HG02642 (cell line): ENCODE data around the gene RDM1.

Experiments used
- ATAC-seq: cut with Tn5 transposase; IDR thresholded peaks from one replicate; pipeline ENCODE4 v1.9.1; 2021; ENCODE audit warnings: mild to moderate bottlenecking; ENCODE audit not compliant: unreplicated experiment, poor library complexity

Gene RDM1

DNA sequence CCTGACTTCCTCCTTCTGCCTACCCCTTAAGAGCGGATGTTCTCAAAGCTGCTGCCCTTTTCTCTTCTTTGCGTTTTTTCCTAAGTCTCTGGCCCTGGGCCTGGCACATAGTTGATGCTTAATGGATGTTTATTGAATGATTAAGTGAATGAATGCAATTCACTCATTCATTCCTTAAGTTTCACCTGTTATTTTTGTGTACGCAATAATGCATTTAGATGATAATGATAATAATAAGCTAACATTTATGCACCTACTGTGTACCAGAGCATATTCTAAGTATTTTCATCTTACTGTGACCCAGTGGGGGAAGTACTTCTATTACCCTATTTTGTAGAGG is 54.8 kb downstream of the RDM1 start:
- no peak for ATAC-seq

DNA sequence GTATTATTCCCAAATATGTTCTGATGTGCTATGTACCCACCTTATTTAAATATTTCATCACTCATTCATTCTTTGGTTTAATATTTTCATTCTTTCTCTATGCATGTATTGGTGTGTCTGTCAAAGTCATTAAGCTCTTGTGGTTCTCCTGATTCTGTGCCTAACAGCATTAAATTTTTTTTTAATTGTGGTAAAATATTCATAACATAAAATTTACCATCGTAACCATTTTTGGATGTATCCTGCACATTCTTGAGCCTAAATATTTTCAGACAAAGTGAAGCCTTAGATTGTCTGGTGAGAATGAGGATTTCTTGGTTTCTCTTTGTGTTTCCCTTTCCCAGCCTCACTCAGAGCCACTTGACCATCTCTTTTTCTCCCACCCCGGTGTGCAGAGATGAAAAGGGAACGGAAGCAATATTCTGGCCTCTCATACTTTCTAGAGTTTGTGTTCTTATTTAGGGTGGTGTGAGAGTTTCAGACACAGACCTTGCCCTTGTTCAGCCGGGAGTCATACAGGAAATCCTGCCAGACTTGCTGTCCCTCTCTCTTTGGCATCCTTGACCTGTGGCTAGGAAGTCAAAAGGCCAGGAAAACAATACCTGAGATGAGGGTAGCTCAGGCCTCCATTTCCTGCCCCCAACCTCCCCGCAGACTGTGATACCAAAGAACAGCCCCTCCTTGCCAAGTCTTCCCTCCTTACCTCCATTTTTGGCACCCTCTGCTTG is 55.3 kb downstream of the RDM1 start:
- no peak for ATAC-seq

DNA sequence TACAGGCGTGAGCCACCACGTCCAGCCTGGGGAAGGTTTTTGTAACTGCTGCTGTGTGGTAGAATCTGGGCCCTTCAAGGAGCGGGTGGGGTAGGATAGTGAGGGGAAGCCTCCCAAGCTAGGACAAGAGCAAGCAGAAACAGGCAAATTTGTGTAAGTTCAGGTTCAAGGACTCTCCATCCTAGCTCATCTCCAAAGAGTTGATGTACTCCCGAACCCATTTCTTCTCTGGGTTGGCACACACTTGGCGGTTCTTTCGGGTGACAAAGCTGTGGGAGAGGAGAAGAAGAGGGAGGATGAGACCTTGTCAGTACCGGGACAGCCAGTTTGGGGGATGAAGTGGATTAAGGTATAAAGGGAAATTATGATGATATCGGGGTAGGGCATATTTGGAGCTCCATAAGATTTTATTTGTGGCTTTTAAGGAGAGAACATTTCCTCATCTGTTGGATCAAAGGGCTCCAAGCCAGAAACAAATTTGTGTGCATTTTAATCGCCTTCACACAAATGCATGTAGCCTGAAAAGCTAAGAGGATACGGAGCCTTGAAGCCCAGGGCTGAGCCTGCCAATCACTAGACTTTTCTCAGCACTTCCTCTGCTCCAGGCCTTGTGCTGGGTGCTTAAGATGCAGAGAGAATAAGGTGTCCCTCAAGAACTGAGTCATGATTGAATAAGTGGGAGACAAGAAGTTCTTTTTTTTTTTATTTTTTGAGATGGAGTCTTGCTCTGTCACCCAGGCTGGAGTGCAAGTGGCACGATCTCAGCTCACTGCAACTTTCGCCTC is 58.2 kb downstream of the RDM1 start:
- ATAC-seq, result no peak

DNA sequence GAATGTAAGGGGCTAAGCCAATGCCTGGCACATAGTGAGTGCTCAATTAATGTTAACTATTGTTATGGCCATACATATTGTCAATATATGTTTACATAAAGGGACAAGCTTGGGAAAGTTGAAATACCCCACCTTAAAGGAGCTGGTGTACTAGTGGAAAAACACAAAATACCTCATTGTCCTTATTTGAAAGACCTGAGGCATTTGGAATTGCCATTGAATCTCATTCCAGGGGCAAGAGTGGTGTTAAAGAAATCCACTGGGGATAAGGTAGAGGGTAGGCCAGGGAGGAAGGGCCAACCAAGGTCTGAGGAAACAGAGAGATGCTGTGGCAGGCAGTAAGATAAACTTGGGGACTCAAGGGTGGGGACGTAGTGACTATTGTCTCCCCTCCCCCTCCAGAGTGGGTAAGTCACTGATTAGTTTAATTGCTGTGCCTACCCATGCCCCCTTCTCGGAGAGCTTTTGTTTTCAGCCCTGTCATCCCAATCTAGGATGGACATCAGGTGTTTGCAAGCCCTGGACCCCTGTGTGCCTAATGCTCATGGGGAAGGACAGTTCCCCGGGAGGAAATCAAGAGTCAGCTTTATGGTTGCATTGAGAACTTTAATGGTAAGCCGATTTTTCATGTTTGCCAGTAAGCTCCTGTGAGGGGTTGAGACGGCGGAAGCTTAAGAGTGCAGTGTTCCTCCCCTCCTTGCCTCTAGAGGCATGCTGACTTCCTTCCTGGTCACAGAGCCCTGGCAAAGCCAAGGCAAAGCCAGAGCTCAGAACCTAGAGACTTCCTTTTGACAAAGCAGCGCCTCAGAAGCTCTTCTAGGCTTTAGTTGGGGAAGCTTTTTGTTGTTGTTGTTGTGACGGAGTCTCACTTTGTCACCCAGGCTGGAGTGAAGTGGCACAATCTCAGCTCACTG is 59.4 kb downstream of the RDM1 start:
- ATAC-seq, result no peak

DNA sequence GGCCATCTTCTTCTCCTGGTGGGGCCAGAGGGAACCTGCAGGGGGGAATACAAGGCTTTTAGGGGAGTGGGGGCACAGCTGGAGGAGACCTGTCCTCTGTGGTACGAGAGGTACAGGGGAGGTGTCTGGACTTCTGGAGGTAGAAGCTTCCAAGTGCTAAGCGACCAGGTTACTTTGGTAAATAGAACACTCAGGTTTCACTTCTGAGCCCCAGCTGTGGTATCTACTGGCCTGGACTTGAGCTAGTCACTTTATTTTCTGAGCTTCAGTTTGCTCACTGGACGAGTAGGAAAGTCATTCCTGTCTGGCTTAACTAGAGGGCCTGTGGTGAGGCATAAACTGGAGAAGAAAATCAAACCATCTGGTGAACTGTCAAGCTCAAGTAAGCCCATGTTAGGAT is 61.8 kb downstream of the RDM1 start, which contains the start of gene HEATR9:
Gene HEATR9 (minus strand): TSS at position 155 of the 400 bp plus-strand sequence. CDS start 149 bp downstream, at position 6.
- ATAC-seq, result no peak
